B cell (primary cell): ENCODE results near the gene BTG2. TPM values are rescaled to one million over a fixed set of nuclear protein-coding genes. Genes with fewer than 3 reads are reported as not detected.
A peak's percentile ranks its signal among the peaks of the same experiment; 100 is the strongest.

Source experiments
- ATAC-seq: fragments of 200-7000 bp; cut with Tn5 transposase; one replicate; pipeline ENCODE4 v1.10.0; 2021; ENCODE audit warnings: low read depth, mild to moderate bottlenecking, moderate number of reproducible peaks, moderate library complexity
- CTCF ChIA-PET: fragments of 350-600 bp; sonication (Branson Sonifier 250); formaldehyde crosslinking; loops from one replicate; lab custom pipeline; 2021; ENCODE audit warnings: antibody characterized with exemption, inconsistent platforms; lab: Charles Lee
- POLR2A ChIA-PET: fragments of 350-600 bp; sonication (Branson Sonifier 250); formaldehyde crosslinking; loops from one replicate; lab custom pipeline; 2021; ENCODE audit warnings: antibody characterized with exemption; lab: Charles Lee
- DNase-seq: peaks from one replicate; pipeline ENCODE4 v3.0.0; 2013
- H2AFZ ChIP-seq: 2 replicates; pipeline ENCODE4 v1.6.1; 2012; ENCODE audit warnings: mild to moderate bottlenecking, low read depth, low read length; ENCODE audit not compliant: insufficient read depth, poor library complexity, severe bottlenecking
- H3K27ac ChIP-seq, 2 donors: 1 replicate in 1 of 2; 2 replicates in 1 of 2; pipeline ENCODE4 v1.5.1; 2012 to 2013; ENCODE audit warnings: low read length in 2 of 2, mild to moderate bottlenecking in 2 of 2, moderate library complexity in 1 of 2
- H3K27me3 ChIP-seq, 4 experiments: fragments of 200-600 bp in 1 of 4; sonication (generic) in 1 of 4; replicated peaks in 1 of 4; 1 replicate in 2 of 4; 2 replicates in 2 of 4; pipeline versions ENCODE4 v1.6.1 to v1.7.0; 2013 to 2016; ENCODE audit warnings: low read length in 3 of 4, mild to moderate bottlenecking in 2 of 4, mixed read lengths in 1 of 4, moderate library complexity in 1 of 4; ENCODE audit not compliant: insufficient read depth in 4 of 4, control insufficient read depth in 3 of 4; ENCODE audit errors: control extremely low read depth in 1 of 4
- H3K36me3 ChIP-seq, 2 experiments: replicated peaks in 1 of 2; 1 replicate in 1 of 2; 2 replicates in 1 of 2; pipeline versions ENCODE4 v1.6.1 to v1.7.1; 2013; ENCODE audit warnings: low read length in 1 of 2; ENCODE audit not compliant: insufficient read depth in 2 of 2, control insufficient read depth in 1 of 2; ENCODE audit errors: control extremely low read depth in 1 of 2, extremely low read depth in 1 of 2
- H3K4me1 ChIP-seq, 2 donors: fragments of 200-600 bp in 1 of 2; sonication (generic) in 1 of 2; 1 replicate in 1 of 2; 2 replicates in 1 of 2; pipeline versions ENCODE4 v1.5.1 to v1.6.1; 2013 to 2017; ENCODE audit warnings: low read length in 2 of 2; ENCODE audit not compliant: control insufficient read depth in 2 of 2, insufficient read depth in 2 of 2
- H3K4me2 ChIP-seq: replicated peaks from 2 replicates; pipeline ENCODE3; 2012; ENCODE audit warnings: mild to moderate bottlenecking, low read depth, low read length; ENCODE audit not compliant: poor library complexity, severe bottlenecking
- H3K4me3 ChIP-seq, 5 experiments: fragments of 200-600 bp in 1 of 5; sonication (generic) in 1 of 5; 1 replicate in 3 of 5; 2 replicates in 2 of 5; pipeline versions ENCODE4 v1.5.1 to v1.7.0; 2011 to 2016; ENCODE audit warnings: low read length in 4 of 5, mild to moderate bottlenecking in 4 of 5, low read depth in 2 of 5, control low read depth in 1 of 5, moderate library complexity in 1 of 5; ENCODE audit not compliant: insufficient read depth in 1 of 5; ENCODE audit errors: control extremely low read depth in 1 of 5, extremely low read depth in 1 of 5
- H3K79me2 ChIP-seq: fragments of 200-600 bp; sonication (generic); one replicate; pipeline ENCODE4 v1.6.0; 2016; ENCODE audit warnings: low read length; ENCODE audit not compliant: control insufficient read depth, insufficient read depth
- H3K9ac ChIP-seq: fragments of 200-600 bp; sonication (generic); 2 replicates; pipeline ENCODE4 v1.6.1; 2017; ENCODE audit warnings: mild to moderate bottlenecking, low read length, moderate library complexity
- H3K9me3 ChIP-seq, 3 donors: one replicate each; pipeline versions ENCODE4 v1.6.1 to v1.7.1; 2013; ENCODE audit warnings: low read length in 2 of 3; ENCODE audit not compliant: control insufficient read depth in 2 of 3, insufficient read depth in 1 of 3; ENCODE audit errors: control extremely low read depth in 1 of 3
- H4K20me1 ChIP-seq: 2 replicates; pipeline ENCODE4 v1.6.0; 2012; ENCODE audit warnings: mild to moderate bottlenecking, low read length; ENCODE audit not compliant: insufficient read depth, control insufficient read depth, poor library complexity, severe bottlenecking
- H3K27ac Mint-ChIP-seq: one replicate; pipeline ENCODE4 v1.8.0; 2021; ENCODE audit warnings: mixed read lengths
- H3K27me3 Mint-ChIP-seq: one replicate; pipeline ENCODE4 v1.8.0; 2021; ENCODE audit warnings: mixed read lengths
- H3K4me1 Mint-ChIP-seq: one replicate; pipeline ENCODE4 v1.8.0; 2021; ENCODE audit warnings: mixed read lengths
- H3K4me3 Mint-ChIP-seq: one replicate; pipeline ENCODE4 v1.8.0; 2021; ENCODE audit warnings: mixed read lengths
- H3K9me3 Mint-ChIP-seq: one replicate; pipeline ENCODE4 v1.8.0; 2022; ENCODE audit warnings: mixed read lengths; ENCODE audit not compliant: insufficient read depth
- EZH2 ChIP-seq: IDR thresholded peaks from 2 replicates; pipeline ENCODE4 v1.6.1; 2012; ENCODE audit warnings: borderline replicate concordance, low read depth, mild to moderate bottlenecking, moderate library complexity, low read length; ENCODE audit not compliant: insufficient read depth, poor library complexity, severe bottlenecking
- WGBS: methylation state at CpG from one replicate; pipeline ENCODE4 v1.1.5; 2013; ENCODE audit warnings: missing lambda C conversion rate; ENCODE audit not compliant: insufficient coverage; 5-methylcytosine and 5-hydroxymethylcytosine counted together
- intact Hi-C: fragments of 100-400 bp; cut with micrococcal nuclease; formaldehyde crosslinking; loops from one replicate; pipeline ENCODE4 v1.10.0; 2022
- polyA plus RNA-seq: library from polyadenylated mRNA; depleted of rRNA; stranded (reverse); fragments of >200 nt; gene quantifications from 2 replicates; pipeline ENCODE4 v1.2.3, GENCODE V29; 2012
- total RNA-seq, 2 donors: library from RNA; stranded (reverse); fragments of 120-200 nt in 1 of 2; gene quantifications; 1 replicate in 1 of 2; 2 replicates in 1 of 2; pipeline versions ENCODE4 v1.2.3 to v1.2.4, GENCODE V29; 2013 to 2022
- TF ChIP-seq, protein P1 (sequence below): fragments of 200-600 bp; IDR thresholded peaks from one replicate; pipeline ENCODE4 v1.8.0; 2022; ENCODE audit warnings: antibody characterized with exemption, mild to moderate bottlenecking

Gene BTG2
- total and polyA plus RNA-seq, 2 donors (not counting 1 experiment from before 2014, with no cell fraction given), result 508 to 778 TPM

DNA sequence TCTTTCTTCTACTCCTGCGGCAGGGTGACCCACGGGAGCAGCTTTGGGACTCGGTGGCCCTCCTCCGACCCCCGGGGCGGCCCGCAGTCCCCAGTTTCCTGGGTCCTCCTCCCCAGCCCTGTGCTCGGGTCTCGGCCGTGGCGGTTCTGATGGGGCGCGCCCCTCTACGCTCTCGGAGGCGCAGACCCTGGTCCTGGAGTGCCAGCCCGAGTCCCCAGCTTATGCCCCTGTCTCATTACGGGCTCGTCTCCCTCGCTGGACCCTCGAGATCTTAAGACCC, 430 bp downstream of the BTG2 start:
- DNase-seq (no peak), ATAC-seq (peak; percentile 3)
- H3K4me3 Mint-ChIP-seq, result peak overlapping the region; percentile 99
- peaks cover 52% of the 10 kb centered on the region for H4K20me1 ChIP-seq
- no peaks in the 10 kb centered on the region for H3K27me3 Mint-ChIP-seq
- no peaks in the 10 kb centered on the region for H3K9me3 ChIP-seq
- H3K36me3 ChIP-seq, result peaks cover 11 to 48% of the 10 kb centered on the region in 2 experiments
- H3K27me3 ChIP-seq, result no peaks in the 10 kb centered on the region
- WGBS, result 0% methylated on average over 21 of the region's 21 CpGs
- H3K4me3 ChIP-seq, result peak overlapping the region; percentile 96 to 99 (median 99)
- intact Hi-C loops, result loop anchor here (1.0 kb wide), 6 partner anchors 9 to 33 kb away; no protein-coding TSS in a partner anchor
- peak overlapping the region; percentile 89 for H3K4me2 ChIP-seq
- no peak for TF ChIP-seq EZH2
- TF ChIP-seq, protein P1, sequence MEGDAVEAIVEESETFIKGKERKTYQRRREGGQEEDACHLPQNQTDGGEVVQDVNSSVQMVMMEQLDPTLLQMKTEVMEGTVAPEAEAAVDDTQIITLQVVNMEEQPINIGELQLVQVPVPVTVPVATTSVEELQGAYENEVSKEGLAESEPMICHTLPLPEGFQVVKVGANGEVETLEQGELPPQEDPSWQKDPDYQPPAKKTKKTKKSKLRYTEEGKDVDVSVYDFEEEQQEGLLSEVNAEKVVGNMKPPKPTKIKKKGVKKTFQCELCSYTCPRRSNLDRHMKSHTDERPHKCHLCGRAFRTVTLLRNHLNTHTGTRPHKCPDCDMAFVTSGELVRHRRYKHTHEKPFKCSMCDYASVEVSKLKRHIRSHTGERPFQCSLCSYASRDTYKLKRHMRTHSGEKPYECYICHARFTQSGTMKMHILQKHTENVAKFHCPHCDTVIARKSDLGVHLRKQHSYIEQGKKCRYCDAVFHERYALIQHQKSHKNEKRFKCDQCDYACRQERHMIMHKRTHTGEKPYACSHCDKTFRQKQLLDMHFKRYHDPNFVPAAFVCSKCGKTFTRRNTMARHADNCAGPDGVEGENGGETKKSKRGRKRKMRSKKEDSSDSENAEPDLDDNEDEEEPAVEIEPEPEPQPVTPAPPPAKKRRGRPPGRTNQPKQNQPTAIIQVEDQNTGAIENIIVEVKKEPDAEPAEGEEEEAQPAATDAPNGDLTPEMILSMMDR, result no peak
- ChIA-PET POLR2A (interaction anchor here (0.8 to 9.6 kb wide), 7 partner anchors 9 to 459 kb away, joined by 4 to 687 read pairs (median 122); partner anchors contain the start of gene LAX1), CTCF (interaction anchor here (1.3 to 14.6 kb wide), 6 partner anchors 11 to 134 kb away, joined by 5 to 441 read pairs (median 334); no protein-coding TSS in a partner anchor)
- H3K4me1 Mint-ChIP-seq, result peaks cover 70% of the 10 kb centered on the region
- no peaks in the 10 kb centered on the region for H3K9me3 Mint-ChIP-seq
- peak overlapping the region; percentile 99 for H3K9ac ChIP-seq
- peaks cover 63 to 78% of the 10 kb centered on the region in 2 donors for H3K4me1 ChIP-seq
- no peak overlapping the region for H2AFZ ChIP-seq
- peaks cover 72% of the 10 kb centered on the region for H3K79me2 ChIP-seq
- peak overlapping the region; percentile 99 for H3K27ac Mint-ChIP-seq
- peak overlapping the region; percentile 90 to 100 for H3K27ac ChIP-seq

DNA sequence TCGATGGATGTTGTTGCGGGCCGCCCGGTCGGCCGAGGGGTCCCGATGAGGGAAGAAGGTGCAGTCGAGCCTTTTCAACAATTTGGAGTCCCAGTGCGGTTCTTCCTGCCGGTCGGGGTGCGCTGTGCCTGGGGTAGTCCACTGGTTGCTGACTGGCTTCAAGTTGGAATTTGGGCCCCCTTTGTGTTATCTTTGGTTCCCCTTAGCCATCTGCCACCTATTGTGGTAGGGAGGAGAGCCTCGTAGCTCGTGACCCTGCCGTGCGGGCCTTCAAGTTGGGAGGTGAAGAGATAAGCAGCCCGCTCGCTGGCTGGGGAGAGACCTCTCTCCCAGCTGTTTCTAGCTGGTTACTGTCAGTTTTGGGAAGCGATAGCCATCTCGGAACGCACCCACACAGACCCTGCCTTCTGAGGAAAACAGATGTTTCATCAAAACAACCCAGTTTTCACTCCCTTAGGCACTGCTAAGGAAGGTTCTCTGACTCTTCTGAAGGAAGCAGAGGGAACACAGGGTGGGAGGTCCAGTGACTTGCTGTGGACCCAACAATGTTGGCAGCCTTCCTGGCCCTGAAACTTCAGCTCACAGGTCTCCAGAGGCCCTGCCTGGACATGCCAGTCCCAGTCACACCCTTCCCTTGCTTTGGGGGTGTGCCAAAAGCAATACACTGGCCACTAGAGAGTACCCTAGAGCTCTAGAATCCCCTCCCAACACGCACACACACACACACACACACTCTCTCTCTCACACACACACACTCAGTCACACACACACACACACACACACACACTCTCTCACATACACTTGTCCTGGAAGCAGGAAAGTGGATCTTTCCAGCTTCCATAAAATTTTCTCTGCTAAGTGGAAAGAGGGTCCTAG, 1.0 kb downstream of the BTG2 start:
- ATAC-seq (peak; percentile 15), DNase-seq (peak; percentile 70)
- Histone ChIP-seq H3K27ac (peak overlapping the region; percentile 90 to 100), H3K79me2 (peaks cover 70% of the 10 kb centered on the region), H3K36me3 (peaks cover 11 to 51% of the 10 kb centered on the region in 2 experiments), H3K27me3 (no peaks in the 10 kb centered on the region), H4K20me1 (peaks cover 52% of the 10 kb centered on the region), H2AFZ (no peak overlapping the region), H3K4me2 (peak overlapping the region; percentile 89), H3K9ac (peak overlapping the region; percentile 99), H3K4me1 (peaks cover 63 to 78% of the 10 kb centered on the region in 2 donors), H3K9me3 (no peaks in the 10 kb centered on the region), H3K4me3 (peak overlapping the region; percentile 96 to 99 (median 99))
- POLR2A ChIA-PET, result interaction anchor here (0.6 to 9.6 kb wide), 11 partner anchors 9 to 965 kb away, joined by 3 to 687 read pairs (median 23); partner anchors contain the start of genes LAX1 and UBE2T
- peaks cover 70% of the 10 kb centered on the region for H3K4me1 Mint-ChIP-seq
- TF ChIP-seq, protein P1, result no peak
- TF ChIP-seq EZH2, result no peak
- H3K27ac Mint-ChIP-seq, result peak overlapping the region; percentile 99
- no peaks in the 10 kb centered on the region for H3K9me3 Mint-ChIP-seq
- intact Hi-C loops, result no loop called here
- H3K4me3 Mint-ChIP-seq, result peak overlapping the region; percentile 99
- WGBS, result under 1% methylated on average over 19 of the region's 22 CpGs
- H3K27me3 Mint-ChIP-seq, result no peaks in the 10 kb centered on the region
- CTCF ChIA-PET, result interaction anchor here (1.3 to 14.6 kb wide), 10 partner anchors 7 to 198 kb away, joined by 4 to 441 read pairs (median 28); no protein-coding TSS in a partner anchor
